SU-DHL-6 (cell line): ENCODE results near the gene STBD1.

Experiments used
- CTCF ChIP-seq: fragments of 200-600 bp; sonication (generic); IDR thresholded peaks from one replicate; pipeline ENCODE4 v1.5.1; 2017; ENCODE audit warnings: antibody characterized with exemption, mild to moderate bottlenecking, low read length, moderate library complexity; ENCODE audit not compliant: insufficient read depth, poor library complexity, severe bottlenecking
- EZH2phosphoT487 ChIP-seq: fragments of 200-600 bp; sonication (generic), shearing (Covaris generic); conservative IDR thresholded peaks from 2 replicates; pipeline ENCODE4 v1.6.1; 2018; ENCODE audit warnings: mild to moderate bottlenecking, antibody characterized with exemption, low read length, moderate library complexity, mixed read lengths

GRCh38 chr4:76313547-76313946 is 7.0 kb downstream of the STBD1 start:
- no peak for TF ChIP-seq CTCF
- TF ChIP-seq EZH2phosphoT487 = no peak
